NCI-H446 treated with DMSO at 0.1 percent for 48 hours (cell line): Measurements from ENCODE around the gene ALK.

ENCODE experiments used
- DNase-seq: peaks from one replicate; lab custom pipeline; 2025; lab: John Stamatoyannopoulos, UW

The ALK gene

DNA sequence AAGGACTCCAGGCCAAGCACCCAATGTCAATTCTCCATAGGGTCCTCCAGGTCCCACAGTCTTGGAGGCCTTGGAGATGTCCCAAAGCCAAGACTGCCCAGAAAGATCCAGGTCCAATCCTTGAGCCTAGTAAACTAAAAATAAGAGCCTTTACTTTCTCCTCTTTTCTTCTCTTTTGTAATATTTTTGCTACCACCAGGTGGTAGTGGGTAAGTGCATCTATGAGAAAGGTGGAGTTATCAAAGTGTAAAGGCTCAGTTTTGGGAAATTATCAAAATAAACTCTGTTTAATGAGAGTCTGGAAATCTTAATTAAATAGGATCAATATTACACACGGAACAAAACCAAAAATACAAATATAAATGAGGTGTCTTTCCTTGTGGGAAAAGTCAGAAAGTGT, 276.4 kb downstream of the ALK start:
- no peak for DNase-seq

DNA sequence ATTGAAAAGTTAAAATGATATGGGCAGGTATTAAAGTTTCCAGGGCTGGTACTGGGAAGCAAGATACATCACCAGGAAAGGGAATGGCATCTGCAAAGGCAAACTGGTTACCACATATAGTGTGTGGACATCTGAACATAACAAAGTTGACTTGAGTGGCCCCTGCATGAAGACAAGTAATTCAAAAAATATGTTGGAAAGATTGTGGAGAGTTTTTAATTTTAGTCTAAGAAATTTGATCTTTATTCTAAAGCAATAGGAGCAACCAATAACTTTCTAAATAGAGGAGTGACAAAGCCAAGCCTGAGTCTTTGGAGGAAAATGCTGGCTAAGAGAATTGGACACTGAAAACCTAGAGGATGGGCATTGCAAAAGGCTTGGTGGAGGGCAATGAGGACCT, 278.2 kb downstream of the ALK start:
- DNase-seq, result no peak

DNA sequence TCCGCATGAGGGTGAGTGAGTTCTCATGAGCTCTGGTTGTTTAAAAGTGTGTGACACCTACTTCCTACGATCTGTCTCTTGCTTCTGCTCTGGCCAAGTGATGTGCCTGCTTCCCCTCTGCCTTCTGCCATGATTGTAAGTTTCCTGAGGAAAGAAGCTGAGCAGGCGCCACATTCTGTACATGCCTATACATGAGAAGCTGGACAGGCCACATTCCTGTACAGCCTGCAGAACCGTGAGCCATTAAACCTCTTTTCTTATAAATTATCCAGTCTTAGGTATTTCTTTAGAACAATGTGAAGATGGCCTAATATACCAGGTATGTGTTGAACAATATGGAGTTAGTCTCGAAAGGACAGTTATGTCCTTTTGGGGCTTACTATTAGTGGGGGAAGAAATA, 281.0 kb downstream of the ALK start:
- no peak for DNase-seq

DNA sequence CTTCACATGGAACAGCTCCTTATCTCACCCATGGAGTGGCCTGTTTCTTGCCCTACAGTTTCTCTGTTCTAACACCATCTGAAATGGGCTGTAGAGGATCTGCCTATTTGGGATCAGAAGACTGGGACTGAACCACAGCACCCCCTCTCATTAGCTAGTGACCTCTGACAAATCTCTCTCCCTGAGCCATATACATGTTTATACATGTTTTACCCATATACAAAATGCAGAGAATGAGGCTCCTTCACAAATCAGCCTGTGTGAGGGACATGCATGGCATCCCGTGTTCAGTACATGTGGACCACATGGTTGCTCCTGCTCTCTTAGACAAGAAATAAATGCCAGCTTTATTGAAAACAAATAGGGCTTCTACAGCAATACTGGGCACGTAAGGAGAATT, 282.7 kb downstream of the ALK start:
- DNase-seq, result no peak

DNA sequence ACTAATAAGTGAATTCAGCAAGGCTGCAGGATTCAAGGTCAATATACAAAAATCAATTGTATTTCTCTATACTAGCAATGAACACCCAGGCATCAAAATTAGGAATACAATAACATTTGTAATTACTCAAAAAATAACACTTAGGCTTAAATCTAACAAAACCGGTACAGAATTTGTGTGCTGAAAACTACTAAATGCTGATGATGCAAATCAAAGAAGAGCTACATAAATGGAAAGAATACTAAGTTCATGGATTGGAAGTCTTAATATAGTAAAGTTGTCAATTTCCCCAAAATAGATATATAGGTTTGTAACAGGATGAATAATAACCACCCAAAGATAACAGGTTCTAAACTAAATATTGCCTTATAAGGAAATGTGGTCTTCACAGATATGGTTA, 286.5 kb downstream of the ALK start:
- no peak for DNase-seq

DNA sequence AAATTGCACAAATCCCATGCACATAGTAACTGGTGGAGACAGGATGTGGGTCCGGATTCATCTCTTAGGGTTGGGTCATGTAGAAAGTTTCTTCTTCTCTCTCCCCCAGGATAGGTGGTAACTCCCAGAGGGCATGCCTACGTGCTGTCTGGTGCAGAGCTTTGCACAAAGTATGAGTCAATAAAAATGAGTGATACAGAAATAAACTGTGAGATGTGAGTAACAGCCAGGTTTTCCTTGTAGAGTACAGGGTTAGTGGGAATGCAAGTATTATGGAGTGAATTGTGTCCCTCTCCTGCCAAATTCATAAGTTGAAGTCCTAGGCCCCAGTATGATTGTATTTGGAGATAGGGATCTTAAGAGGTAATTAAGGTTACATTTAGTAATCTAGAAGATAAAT, 289.4 kb downstream of the ALK start:
- DNase-seq, result no peak

DNA sequence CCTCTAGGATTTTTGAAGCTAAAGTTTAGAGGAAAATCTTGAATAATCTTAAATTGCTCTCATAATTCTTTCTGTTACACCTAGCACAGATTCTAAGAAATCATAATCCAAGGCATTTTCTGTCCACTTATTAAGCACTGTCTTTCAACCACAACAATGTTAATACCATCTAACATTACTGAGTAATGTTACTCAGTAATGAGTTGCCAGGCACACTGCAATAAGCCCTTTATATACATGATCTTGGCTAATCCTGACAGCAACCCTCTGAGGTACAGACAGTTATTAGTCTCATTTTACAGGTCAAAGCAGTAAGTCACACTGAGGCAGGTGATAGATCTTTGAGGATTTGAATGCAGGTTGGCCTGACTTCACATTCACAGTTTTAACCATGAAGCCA, 291.9 kb downstream of the ALK start:
- DNase-seq, result no peak

DNA sequence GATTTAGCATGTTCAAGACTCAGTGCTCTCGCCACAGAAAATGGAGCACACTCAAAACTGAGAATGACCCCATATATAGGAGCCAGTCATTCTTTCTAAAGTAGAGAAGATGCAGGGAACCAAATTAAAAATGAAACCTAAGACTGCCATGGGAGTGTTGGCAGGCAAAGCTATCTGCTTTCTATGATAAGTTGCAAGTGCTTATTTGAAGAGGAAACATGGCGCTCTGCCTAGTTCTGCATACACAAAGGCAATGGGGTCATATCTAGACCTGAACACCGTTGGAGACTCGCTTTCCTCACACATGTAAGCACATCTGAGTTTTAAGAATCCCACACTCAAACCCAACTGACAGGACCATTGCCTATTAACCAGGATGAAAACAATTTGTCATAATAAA, 292.5 kb downstream of the ALK start:
- DNase-seq, result peak; percentile 66

DNA sequence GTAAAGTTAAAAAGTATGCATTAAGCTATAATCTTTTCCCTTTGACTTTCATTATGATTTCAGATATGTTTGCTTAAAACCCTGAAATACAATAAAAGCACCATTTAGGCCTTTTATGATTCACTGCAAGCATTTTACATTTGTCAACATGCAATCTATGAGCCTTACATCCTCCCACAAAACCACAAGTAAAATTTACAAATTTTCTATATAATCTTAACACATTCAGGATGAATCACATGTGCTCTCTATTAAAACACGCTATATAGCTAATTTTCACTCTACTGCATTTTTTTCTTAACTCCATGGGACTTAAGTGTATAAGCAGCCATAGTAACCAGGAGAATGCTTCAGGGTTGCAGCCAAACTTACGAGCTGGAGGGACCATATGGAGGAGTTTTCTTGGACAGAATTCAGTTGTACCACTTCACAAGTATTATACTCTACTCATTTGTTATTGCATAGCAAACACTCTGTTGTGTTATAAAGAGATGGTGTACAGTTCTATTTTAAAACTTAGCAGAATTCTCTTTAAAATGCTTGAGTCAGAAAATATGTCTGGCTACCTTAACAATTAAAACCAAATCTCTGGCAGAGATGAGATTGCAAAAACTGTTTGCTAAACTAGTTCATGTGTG, 293.2 kb downstream of the ALK start:
- peak; percentile 69 for DNase-seq

DNA sequence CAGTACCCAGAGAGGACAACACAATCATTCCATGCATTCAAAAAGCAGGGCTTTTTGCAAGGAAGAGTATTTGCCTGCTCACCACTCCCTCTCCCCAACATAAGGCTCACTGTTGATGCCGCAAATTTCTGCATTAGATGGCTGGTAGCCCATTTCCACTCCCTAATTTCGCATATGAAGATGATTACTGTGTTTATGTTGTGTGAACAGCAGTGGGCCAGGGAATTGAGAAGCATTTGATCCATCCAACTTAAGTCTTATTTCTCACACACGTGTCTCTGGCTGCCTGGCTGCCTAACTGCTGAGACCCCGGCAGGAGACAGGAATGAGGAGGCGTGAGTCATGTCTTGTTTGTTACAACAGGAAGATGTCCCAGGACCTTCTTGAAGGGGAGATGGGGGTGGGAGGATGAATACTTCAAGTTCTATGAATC, 294.1 kb downstream of the ALK start:
- peak; percentile 43 for DNase-seq

DNA sequence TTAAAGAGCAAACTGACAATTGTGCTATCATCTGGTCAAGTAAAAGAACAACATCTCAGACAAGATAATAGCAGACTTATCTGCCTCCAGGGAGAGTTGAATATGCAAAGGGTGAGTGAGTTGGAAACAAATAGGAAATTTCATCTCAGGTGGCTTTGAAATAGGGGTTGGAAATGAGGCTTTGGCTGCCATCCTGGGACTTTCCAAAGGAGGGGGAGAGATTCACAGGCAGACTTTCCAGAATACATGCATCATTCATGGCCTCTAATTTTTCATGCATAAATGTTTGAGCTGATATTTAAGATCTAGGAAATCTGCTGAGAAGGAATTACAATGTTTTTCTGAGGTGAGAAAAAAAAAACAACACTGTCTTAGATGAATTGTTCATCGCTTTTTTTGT, 300.5 kb downstream of the ALK start:
- no peak for DNase-seq

DNA sequence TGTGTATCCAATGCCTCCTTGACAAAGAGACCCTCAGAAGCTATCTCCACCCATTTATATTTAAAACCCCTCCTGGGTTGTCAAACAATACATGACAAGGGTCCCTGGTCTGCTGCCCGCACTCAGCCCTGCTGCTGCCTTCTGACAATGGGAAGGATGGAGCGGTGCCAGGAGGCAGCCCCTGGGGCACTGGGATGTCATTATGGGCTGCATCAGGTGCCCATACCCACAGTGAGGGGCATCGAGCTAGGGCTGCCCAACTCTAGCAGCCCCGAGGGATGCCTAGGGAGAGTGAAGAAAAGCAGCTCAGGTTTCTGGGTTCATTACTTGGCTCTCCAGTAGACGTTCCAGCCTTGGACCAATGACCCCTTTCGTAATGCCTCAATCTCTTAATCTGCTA, 301.7 kb downstream of the ALK start:
- DNase-seq, result no peak

DNA sequence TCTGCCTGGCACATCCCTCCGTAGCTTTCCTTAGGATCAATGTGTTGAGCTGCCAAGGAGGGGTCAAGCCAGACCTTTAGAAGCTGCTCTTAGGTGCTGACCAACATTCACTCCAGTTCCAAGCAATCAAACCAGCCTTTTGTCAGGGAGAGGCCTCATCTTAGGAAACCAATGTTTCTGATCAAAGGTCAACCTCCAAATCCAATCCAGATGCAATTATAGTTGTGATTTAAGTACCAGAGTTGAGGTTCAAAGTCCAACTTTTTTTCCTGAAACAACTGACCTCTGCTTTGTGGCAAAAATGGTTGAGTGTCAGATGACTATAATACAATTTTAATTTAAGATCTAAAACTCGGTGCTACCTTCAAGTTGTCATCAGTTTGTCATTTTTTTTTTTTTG, 303.4 kb downstream of the ALK start:
- no peak for DNase-seq

DNA sequence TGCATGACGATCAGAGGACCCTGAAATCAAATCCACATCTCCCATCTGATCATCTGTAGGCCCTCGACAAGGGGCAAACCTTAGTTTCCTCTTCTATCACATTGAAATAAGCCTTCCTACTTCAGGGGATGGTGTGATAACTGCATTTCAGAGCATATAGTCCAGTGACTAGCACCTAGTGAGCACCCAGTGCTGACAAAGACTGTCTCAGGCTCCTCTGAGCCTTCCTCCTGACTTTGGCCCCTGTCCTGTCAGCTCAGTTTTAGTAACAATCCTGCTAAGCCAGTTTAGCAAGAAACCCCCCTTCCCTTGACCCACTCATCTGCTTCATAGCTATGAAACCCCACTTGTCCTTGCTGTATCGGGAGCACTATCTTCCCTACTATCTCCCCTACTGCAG, 304.0 kb downstream of the ALK start:
- no peak for DNase-seq

DNA sequence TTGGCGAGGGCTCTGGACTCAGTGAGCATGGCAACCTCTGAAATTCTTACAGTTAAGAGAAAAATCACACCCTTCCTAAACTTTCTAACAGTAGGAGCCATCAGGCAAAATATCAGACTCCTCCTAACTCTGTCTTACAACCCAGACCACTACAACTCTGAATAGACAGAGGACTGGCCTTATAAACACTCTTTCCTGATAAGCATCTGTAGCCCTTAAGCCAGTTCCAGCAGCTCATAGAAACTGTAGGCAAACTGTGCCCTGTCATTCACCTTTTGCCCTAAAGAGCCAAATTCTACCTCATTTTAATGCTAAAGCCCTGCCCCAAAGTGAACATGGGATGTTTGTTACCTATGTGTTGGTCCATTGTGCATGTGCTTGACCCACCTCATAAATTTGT, 304.8 kb downstream of the ALK start:
- no peak for DNase-seq

DNA sequence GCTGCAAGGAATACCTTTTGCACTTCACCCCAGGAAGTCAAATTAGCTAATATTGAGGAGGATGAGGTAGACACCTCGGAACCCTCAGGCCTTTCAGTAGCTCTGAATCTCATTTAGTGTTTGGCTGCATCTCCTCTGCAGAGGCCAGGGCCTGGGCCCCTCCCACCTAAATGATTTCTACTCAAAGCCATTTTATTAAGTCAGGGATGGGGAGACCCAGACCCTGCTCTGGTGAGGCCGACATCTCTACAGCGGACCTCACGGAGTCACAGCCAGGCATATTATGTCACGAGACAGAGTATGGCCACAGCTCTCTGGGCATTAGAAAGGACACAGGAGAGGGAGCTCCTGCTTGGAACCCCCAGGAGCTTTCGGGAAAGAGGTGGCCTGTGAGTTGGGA, 305.5 kb downstream of the ALK start:
- DNase-seq, result no peak

DNA sequence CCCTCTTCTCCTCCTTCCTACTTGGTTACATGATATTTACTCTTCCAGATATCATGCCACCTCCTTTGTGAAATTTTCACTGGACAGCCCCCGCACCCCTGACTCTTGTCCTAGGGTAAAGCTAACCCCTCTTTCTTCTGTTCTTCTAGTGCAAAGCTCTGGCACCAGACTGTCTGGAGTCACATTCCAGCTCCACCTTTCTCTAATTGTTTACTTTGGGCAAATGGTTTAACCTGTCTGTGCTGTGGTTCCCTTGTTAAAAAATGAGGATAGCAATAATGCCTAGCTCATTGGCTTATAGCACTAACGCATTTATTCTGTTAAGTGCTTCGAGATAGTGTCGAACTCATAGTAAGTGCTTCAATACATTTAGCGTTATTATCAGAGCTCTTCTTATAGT, 306.2 kb downstream of the ALK start:
- no peak for DNase-seq

DNA sequence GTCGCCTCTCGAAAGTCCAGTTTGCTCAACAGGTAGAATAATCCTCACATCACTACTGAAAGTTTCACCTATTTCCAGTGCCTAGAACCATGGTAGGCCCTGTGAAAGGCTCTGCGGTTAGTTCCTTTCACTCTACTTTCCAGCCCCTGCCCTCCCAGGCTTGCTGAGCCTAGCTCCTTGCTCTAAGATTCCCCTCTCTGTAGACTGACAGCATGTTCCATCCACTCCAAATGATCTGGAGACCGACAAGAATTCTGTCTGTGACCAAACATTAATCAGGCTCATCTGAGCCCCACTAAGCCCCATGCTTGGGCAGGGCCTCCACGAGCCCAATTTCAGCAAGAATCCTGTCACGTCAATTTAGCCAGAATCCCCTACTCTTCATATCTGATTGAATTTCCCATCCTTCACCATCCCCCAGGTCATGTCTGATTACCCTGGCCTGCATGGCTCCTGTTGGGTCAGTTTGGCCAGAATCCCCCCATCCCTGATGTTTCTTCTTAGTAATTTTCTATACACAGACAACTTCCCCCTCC, 307.0 kb downstream of the ALK start:
- no peak for DNase-seq

DNA sequence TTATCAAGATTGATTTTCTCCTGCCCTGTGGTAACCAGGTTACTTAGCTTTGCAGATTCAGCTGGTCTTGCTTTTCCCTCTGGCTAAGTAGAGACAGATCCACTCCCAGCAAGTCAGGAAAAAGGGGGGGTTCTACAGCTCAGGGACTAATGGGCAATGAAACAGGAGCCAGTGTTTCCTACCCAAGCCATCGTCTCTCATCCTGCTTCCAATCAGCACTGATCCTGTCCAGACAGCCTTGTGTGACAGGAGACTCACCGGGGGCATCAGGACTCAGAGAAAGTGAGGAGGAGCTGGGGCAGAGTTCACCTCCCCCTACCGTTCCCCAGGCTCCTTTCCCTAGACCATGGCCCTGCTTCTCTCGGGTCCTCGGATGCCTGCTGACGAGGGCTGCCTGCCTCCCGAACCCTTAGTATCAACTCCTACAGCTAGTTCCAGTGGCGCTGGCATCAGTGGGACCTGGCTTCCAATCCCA, 307.6 kb downstream of the ALK start:
- no peak for DNase-seq

DNA sequence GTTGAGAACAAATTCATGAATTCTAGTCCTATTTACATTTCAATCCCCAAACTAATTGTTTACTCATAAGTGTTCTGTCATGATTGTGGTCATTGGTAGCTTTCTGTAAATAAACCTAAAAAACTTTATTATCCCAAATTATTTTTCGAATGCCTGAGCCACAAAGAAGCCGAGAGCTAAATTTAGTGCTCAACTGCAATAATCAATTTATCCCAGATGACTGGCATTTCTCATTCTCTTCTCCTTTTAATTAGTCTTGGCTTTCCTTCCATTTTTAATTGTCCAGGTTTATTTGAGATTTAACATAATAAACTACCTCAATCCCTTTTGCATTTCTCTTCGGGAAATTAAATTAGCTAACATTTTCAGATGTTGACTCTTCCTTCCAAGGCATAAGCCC, 308.3 kb downstream of the ALK start:
- DNase-seq, result no peak

DNA sequence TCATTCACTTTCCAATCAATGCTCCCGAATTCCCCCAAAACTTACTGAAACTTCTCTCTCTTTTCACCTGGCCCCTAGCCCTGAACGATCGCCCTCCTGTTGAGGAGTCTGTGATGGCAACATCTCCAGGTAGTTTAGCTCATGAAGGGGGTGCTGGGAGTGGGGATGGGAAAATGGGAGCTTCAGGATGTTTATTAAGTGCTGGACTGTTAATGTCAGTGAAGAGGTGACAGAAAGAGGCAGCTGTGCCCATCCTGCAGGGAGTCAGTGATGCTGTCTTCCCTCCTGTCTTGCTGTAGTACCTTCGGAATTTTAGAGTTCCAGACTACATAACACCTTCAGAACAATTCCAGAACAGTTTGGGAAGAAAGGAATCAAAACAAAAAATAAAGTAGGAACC, 308.8 kb downstream of the ALK start:
- DNase-seq, result no peak

DNA sequence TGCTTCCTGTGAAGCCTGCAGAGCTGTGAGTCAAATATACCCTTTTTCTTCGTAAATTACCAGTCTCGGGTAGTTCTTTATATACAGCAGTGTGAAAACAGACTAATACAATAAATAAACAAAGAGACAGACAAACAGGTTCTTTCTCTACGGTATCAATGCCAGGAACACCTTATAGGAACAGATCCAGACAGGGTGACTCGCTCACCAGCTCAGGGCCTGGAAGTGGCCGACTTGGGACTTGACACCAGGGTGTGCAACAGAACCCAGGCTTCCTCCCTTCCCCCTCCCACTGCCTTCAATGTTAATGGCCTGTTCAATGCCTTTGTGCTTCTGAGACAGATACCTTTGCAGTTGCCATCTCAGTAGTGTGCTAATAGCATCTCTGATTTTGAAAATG, 309.5 kb downstream of the ALK start:
- no peak for DNase-seq

DNA sequence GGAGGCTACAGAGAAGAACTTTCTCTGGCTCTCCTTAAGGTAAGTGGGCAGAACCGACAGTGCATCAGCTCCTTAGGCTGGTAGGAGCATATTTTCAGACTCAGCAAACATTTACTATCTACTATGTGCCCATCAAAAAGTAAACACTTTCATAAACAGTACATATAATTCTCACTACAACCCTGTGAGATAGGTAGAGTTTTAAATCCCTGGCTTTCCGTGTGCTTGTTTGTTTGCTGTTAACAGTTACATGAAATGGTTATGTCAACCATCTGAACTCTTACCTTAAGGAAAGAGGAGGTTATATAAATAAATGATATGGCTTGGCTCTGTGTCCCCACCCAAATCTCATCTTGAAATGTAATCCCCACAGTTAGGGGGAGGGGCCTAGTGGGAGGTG, 310.1 kb downstream of the ALK start:
- no peak for DNase-seq

DNA sequence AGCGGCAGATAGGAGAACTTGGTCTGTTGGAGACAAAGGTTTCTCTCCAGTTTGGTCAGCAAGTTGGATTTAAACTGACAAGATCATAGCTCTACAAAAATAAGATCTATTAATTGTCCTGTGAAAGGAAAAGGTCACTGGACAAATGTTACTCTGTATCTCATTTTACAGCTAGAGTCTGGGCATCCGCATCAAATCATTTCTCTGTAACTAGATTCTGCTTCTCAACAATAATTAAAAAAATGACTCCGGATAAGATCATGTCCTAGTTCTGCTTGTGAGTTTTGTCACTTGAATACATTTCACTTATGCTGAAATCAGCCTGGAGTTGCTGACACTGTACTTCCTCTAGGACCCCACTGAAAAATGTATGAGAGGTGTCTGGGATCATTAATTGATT, 310.8 kb downstream of the ALK start:
- DNase-seq, result no peak

DNA sequence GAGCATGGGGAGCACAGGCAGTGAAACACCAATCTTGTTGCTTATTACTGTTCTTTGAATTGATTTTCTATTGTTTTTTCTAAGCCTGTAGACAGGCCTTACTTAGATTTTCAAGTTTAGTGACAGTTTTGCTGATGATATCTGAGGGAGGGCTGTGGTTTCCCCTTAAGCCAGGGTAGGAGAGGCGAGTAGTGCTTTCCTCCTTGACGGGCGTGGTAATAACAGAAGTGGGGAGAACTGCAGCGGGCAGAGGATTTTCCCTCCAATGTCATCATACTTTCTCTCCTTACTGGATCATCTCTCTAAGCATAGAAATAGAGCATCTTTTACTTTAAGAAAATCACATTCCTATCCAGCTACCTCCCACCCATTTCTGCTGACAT, 314.4 kb downstream of the ALK start:
- no peak for DNase-seq
